Tibial artery (tissue), 4 donors: ENCODE measurements around the gene ARHGEF11.
A peak's percentile ranks its signal among the peaks of the same experiment; 100 is the strongest.
"Not testable (repeated sequence)": the region's sequence is repeated elsewhere in the genome, so short reads cannot be mapped to it uniquely, and the experiment has no call there.

Source experiments
- DNase-seq, 2 donors: peaks; one replicate each; pipeline ENCODE4 v3.0.0-alpha.2; 2019
- H3K27ac ChIP-seq, 2 donors: fragments of 200-600 bp; sonication (generic) in 1 of 2; 1 replicate in 1 of 2; 2 replicates in 1 of 2; pipeline ENCODE4 v1.5.1; 2018 to 2019; ENCODE audit warnings: mild to moderate bottlenecking in 1 of 2
- H3K27me3 ChIP-seq, 2 donors: fragments of 200-600 bp; sonication (generic) in 1 of 2; one replicate each; pipeline versions ENCODE4 v1.5.1 to v1.6.0; 2016 to 2019
- H3K36me3 ChIP-seq, 3 donors: fragments of 200-600 bp; sonication (generic) in 2 of 3; one replicate each; pipeline ENCODE4 v1.5.1; 2016 to 2019; ENCODE audit warnings: mild to moderate bottlenecking in 2 of 3
- H3K4me1 ChIP-seq, 4 donors: fragments of 200-600 bp; sonication (generic) in 2 of 4; 1 replicate in 3 of 4; 2 replicates in 1 of 4; pipeline ENCODE4 v1.5.1; 2016 to 2019
- H3K4me3 ChIP-seq, 2 donors: fragments of 200-600 bp; sonication (generic) in 1 of 2; 1 replicate in 1 of 2; 2 replicates in 1 of 2; pipeline ENCODE4 v1.5.1; 2018 to 2019; ENCODE audit warnings: mild to moderate bottlenecking in 2 of 2
- H3K9me3 ChIP-seq, 3 donors: fragments of 200-600 bp; sonication (generic) in 1 of 3; one replicate each; pipeline ENCODE4 v1.5.1; 2016 to 2019
- CTCF ChIP-seq, 2 experiments: fragments of 200-600 bp in 1 of 2; fragments of 450-650 bp in 1 of 2; IDR thresholded peaks; one replicate each; pipeline ENCODE4 v1.5.1; 2017 to 2019; ENCODE audit warnings: antibody characterized with exemption in 2 of 2, mild to moderate bottlenecking in 1 of 2, moderate library complexity in 1 of 2
- intact Hi-C: fragments of 100-400 bp; cut with DNase I; formaldehyde crosslinking; loops from one replicate; pipeline ENCODE4 v1.15.0; 2023; ENCODE audit warnings: low total_unique reads

Gene ARHGEF11

GRCh38 chr1:156927215-156928042 is 118.1 kb downstream of the ARHGEF11 start:
- intact Hi-C loops = no loop called here
- Histone ChIP-seq H3K27me3 (peaks cover 7 to 66% of the 10 kb centered on the region in 2 donors), H3K4me3 (peak overlapping the region in 1 of 2 donors; percentile 39), H3K9me3 (no peaks in the 10 kb centered on the region), H3K27ac (no peak overlapping the region), H3K36me3 (no peaks in the 10 kb centered on the region), H3K4me1 (peaks cover 0 to 29% (median 22%) of the 10 kb centered on the region in 4 donors)
- peak; percentile 62 to 70 for TF ChIP-seq CTCF (IDR thresholded peaks at IDR 0.05)
- DNase-seq = peak; percentile 54 to 75

- intact Hi-C loops, DNase-seq, H3K36me3 ChIP-seq, H3K4me3 ChIP-seq, H3K9me3 ChIP-seq, H3K27ac ChIP-seq: not testable (repeated sequence)
- peaks cover 0 to 23% (median 22%) of the 10 kb centered on the region in 4 donors for H3K4me1 ChIP-seq
- H3K27me3 ChIP-seq = peaks cover 7 to 74% of the 10 kb centered on the region in 2 donors
Observed at GRCh38 chr1:156926695-156927094, 118.8 kb downstream of the ARHGEF11 start.

GRCh38 chr1:156926175-156926574 is 119.4 kb downstream of the ARHGEF11 start:
- Histone ChIP-seq H3K4me3 (no peak overlapping the region), H3K27me3 (peaks cover 7 to 79% of the 10 kb centered on the region in 2 donors), H3K9me3 (no peaks in the 10 kb centered on the region), H3K4me1 (peaks cover 0 to 23% (median 20%) of the 10 kb centered on the region in 4 donors), H3K27ac (no peak overlapping the region), H3K36me3 (no peaks in the 10 kb centered on the region)
- intact Hi-C loops = no loop called here
- no peak for TF ChIP-seq CTCF (IDR thresholded peaks at IDR 0.05)
- peak in 1 of 2 donors; percentile 51 for DNase-seq

- TF ChIP-seq CTCF (IDR thresholded peaks at IDR 0.05) = no peak
- Histone ChIP-seq H3K36me3 (no peaks in the 10 kb centered on the region), H3K4me3 (no peak overlapping the region), H3K27me3 (peaks cover 7 to 87% of the 10 kb centered on the region in 2 donors), H3K4me1 (peaks cover 0 to 30% (median 25%) of the 10 kb centered on the region in 4 donors), H3K9me3 (no peaks in the 10 kb centered on the region), H3K27ac (no peak overlapping the region)
- no peak for DNase-seq
- intact Hi-C loops = no loop called here
Observed at GRCh38 chr1:156925154-156926010, 120.2 kb downstream of the ARHGEF11 start.

- TF ChIP-seq CTCF (IDR thresholded peaks at IDR 0.05) = no peak
- Histone ChIP-seq H3K36me3 (no peaks in the 10 kb centered on the region), H3K27me3 (peaks cover 7 to 89% of the 10 kb centered on the region in 2 donors), H3K9me3 (no peaks in the 10 kb centered on the region), H3K4me3 (no peak overlapping the region), H3K27ac (no peak overlapping the region), H3K4me1 (peaks cover 0 to 36% (median 29%) of the 10 kb centered on the region in 4 donors)
- intact Hi-C loops = loop anchor here (5.0 kb wide), 1 partner anchor 82 kb away; no protein-coding TSS in a partner anchor
- DNase-seq = no peak
Observed at GRCh38 chr1:156924478-156925153, 120.9 kb downstream of the ARHGEF11 start.
